Fibroblast of pulmonary artery (primary cell): ENCODE data around the gene FAM200B.

Source experiments
- DNase-seq: peaks from one replicate; pipeline ENCODE4 v3.0.0-alpha.2; 2010; ENCODE audit warnings: low read depth
- H3K4me3 ChIP-seq: replicated peaks from 2 replicates; pipeline ENCODE4 v1.5.1; 2011; ENCODE audit warnings: low read depth, mild to moderate bottlenecking, control low read depth, low read length, moderate library complexity
- CTCF ChIP-seq: IDR thresholded peaks from 2 replicates; pipeline ENCODE4 v1.5.1; 2011; ENCODE audit warnings: mild to moderate bottlenecking, control low read depth, low read length, inconsistent platforms; ENCODE audit errors: missing control alignments

The FAM200B gene

DNA sequence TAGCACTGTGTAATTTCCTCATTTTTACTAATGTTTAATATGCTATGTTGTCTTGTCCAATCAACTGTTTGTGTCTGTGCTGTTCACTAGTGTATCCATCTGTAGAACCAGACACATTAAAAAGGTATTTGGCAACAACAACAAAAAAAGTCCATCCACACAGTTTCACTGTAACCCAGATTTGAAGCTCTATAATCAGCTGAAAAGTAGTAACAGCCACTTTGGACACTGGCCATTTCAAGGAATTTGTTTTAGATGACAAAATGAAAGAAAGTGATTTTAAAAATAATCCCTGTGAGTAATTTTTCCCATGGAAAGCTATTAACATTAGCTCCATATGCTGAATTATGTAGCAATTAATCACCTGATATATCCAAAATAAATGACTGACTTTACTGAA is 24.3 kb upstream of the FAM200B start:
- DNase-seq: no peak
- H3K4me3 ChIP-seq: no peak overlapping the region
- no peak for TF ChIP-seq CTCF

- no peak for DNase-seq
- no peak for TF ChIP-seq CTCF
- H3K4me3 ChIP-seq: no peak overlapping the region
Observed at GRCh38 chr4:15658136-15658770, 23.4 kb upstream of the FAM200B start.

DNA sequence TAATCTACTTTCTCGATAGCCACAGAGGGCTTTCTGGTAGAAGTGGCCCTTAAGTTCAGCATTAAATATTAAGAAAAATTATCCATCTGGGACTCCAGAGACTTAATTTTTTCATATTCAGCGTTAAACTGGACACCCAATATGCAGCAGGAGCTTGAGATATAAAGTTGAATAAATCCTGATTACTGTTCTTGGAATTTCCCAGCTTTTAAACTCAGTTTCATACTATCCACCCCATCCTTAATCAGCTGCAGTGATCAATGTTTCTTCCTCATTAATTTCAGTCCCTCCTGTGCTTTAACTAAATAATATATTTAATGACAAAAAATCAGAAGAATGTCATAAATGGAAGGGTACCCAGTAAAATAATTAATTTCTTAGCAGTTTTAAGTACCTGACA is 22.8 kb upstream of the FAM200B start:
- H3K4me3 ChIP-seq: no peak overlapping the region
- DNase-seq: no peak
- no peak for TF ChIP-seq CTCF

- no peak for TF ChIP-seq CTCF
- H3K4me3 ChIP-seq: no peak overlapping the region
- peak; percentile 91 for DNase-seq
Observed at GRCh38 chr4:15659768-15660570, 21.7 kb upstream of the FAM200B start.

DNA sequence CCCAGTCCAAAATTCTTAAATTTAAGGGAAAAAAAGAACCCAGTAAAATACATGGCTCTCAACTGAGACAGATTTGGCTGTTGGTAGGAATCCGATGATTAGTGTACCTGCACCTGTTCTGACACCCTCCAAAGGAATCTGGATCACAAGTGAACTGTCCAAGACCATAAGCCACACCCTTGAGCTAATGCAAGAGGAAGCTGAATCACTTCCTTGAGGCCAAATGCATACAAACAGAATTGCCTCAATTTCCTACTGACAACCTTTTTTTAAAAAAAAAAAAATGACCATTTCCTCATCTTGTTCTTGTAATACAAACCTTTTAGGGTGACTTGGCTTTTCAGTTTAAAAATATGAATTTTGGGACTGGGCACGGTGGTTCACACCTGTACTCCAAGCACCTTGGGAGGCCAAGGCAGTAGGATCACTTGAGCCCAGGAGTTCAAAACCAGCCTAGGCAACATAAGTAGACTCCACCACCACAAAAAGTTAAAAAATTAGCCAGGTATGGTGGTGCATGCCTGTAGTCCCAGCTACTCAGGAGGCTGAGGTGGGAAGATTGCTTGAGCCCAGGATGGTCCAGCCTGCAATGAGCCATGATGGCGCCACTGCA is 15.8 kb upstream of the FAM200B start:
- TF ChIP-seq CTCF: no peak
- no peak overlapping the region for H3K4me3 ChIP-seq
- DNase-seq: peak; percentile 76

GRCh38 chr4:15667006-15667405 is 14.6 kb upstream of the FAM200B start:
- DNase-seq: no peak
- H3K4me3 ChIP-seq: no peak overlapping the region
- no peak for TF ChIP-seq CTCF
